Measurements from ENCODE around the gene EFHD2. TPM values are rescaled to one million over a fixed set of nuclear protein-coding genes. Genes with fewer than 3 reads are reported as not detected.

EFHD2 gene
- 164 to 259 TPM (median 242 TPM) in 5 replicates for total RNA-seq (2022; extraction: Qiagen RNA extraction)

DNA sequence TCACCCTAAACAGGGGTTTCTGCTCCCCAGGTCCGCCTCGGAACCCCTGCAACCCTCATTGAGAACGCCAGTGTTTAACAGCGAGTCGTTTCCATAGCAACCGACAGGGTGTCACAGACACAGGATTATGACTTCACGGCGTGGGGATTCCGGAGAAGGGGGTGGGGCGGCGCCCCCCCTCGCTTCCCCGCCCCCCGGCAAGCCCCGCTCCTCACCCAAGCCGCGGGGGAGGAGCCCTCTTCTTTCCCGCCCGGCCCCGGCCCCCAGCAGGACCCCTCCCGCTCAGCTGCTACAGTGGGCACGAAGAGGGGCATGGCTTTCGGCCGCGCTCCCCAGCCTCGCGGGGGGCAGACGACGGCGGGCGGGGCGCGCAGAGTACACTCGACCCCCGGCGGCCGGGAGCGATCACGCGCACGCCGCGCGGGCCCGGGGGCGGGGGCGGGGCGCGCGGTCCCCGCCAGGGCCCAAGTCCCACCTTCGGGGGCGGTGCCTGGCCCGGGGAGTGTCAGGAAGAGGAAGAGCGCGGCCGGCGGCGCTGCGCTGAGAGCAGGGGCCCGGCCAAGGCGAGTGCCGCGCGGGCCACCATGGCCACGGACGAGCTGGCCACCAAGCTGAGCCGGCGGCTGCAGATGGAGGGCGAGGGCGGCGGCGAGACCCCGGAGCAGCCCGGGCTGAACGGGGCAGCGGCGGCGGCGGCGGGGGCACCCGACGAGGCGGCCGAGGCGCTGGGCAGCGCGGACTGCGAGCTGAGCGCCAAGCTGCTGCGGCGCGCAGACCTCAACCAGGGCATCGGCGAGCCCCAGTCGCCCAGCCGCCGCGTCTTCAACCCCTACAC is at the start of gene EFHD2:
Gene EFHD2, plus strand, starts transcription at position 501 of the 835 bp plus-strand sequence. Its CDS starts 84 bp downstream, at position 585.

DNA sequence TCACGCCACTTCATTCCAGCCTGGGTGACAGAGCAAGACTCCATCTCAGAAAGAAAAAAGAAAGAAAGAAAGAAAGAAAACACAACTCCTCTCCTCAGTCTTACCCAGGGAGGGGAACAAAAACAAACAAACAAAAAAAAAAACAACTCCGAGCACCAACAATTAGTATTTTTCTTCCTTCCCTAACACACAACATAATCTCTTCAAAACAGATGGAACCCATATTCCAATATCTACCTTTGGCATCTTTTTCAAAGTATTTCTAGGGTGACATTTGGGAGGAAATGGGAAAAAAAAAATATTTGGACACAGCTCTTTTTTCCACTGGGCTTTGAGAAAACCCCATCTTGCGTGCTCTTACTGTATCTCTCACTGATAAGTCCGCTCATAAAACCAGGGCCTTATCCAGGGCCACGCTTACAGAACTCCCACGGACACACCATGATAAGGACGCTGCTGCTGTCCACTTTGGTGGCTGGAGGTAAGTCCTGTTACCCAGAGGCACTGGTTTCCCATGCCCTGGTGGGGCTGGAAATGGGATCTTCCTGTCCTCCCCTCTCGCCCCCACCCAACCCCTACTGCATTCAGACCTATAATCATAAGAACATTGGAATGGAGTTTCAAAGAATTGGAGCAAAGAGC is 46.7 kb downstream of the EFHD2 start, which contains the start of gene CELA2A:
Gene CELA2A, plus strand, starts transcription at position 420 of the 642 bp plus-strand sequence. Its CDS starts 22 bp downstream, at position 442.

DNA sequence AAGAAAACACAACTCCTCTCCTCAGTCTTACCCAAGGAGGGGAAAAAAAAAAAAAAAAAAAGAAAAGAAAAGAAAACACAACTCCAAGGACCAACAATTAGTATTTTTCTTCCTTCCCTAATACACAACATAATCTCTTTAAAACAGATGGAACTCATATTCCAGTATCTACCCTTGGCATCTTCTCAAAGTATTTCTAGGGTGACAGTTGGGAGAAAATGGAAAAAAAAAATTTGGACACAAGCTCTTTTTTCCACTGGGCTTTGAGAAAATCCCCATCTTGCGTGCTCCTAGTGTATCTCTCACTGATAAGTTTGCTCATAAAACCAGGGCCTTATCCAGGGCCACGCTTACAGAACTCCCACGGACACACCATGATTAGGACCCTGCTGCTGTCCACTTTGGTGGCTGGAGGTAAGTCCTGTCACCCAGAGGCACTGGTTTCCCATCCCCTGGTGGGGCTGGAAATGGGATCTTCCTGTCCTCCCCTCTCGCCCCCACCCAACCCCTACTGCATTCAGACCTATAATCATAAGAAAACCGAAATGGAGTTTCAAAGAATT is 66.1 kb downstream of the EFHD2 start, which contains the start of gene CELA2B:
Gene CELA2B, plus strand, starts transcription at position 353 of the 563 bp plus-strand sequence. Its CDS starts 22 bp downstream, at position 375.

Other genes with a start within 250 kb of the EFHD2 start
- gene FHAD1, start 162.7 kb upstream of the EFHD2 start, total RNA-seq (2022; extraction: Qiagen RNA extraction): 0.44 to 0.62 TPM (median 0.55 TPM) in 5 replicates
- gene CTRC, start 28.6 kb downstream of the EFHD2 start, total RNA-seq (2022; extraction: Qiagen RNA extraction): 1.2 to 2.0 TPM (median 1.3 TPM) in 5 replicates
- 0.10 to 0.13 TPM in 2 of 5 replicates, not detected in the others for gene CELA2A, start 46.8 kb downstream of the EFHD2 start, total RNA-seq (2022; extraction: Qiagen RNA extraction)
- gene CELA2B, start 66.2 kb downstream of the EFHD2 start, total RNA-seq (2022; extraction: Qiagen RNA extraction): 0.29 TPM in 1 of 5 replicates, not detected in the others
- gene CASP9, start 114.3 kb downstream of the EFHD2 start, total RNA-seq (2022; extraction: Qiagen RNA extraction): 4.4 to 6.9 TPM (median 5.7 TPM) in 5 replicates
- 4.1 to 5.7 TPM (median 4.4 TPM) in 5 replicates for gene DNAJC16, start 117.0 kb downstream of the EFHD2 start, total RNA-seq (2022; extraction: Qiagen RNA extraction)
- 5.4 to 9.3 TPM (median 7.3 TPM) in 5 replicates for gene AGMAT, start 175.2 kb downstream of the EFHD2 start, total RNA-seq (2022; extraction: Qiagen RNA extraction)
- 8.0 to 9.9 TPM (median 8.8 TPM) in 5 replicates for gene DDI2, start 207.6 kb downstream of the EFHD2 start, total RNA-seq (2022; extraction: Qiagen RNA extraction)